OCI-M1 (cell line): Measurements from ENCODE around the gene DENND1B.
A peak's percentile ranks its signal among the peaks of the same experiment; 100 is the strongest.
"Not testable (repeated sequence)": the region's sequence is repeated elsewhere in the genome, so short reads cannot be mapped to it uniquely, and the experiment has no call there.

Source experiments
- DNase-seq: peaks from one replicate; lab custom pipeline; 2025; lab: John Stamatoyannopoulos, UW

DENND1B gene

DNA sequence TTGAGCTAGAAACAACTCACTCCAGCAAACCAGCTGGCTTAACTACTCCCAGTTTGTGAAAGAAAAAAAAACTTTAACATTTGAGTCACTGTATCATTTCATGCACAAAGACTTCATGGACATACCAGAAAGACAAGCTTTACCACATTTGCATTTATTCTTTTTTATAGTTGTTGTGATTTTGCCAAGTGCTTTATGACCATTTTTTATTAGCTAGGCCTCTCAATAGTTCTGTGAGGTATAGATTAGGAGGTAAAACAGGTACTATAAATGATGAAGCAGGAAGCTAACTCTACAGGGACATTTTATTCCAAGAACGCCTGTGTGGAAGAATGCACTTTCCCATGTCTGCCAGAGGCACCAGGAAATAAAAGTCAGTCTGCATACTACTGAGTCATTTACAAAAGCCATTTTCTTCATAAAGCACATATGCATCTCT is 8.2 kb upstream of the DENND1B start:
- DNase-seq: no peak

GRCh38 chr1:197782722-197783360 is 7.6 kb upstream of the DENND1B start:
- DNase-seq: no peak

DNA sequence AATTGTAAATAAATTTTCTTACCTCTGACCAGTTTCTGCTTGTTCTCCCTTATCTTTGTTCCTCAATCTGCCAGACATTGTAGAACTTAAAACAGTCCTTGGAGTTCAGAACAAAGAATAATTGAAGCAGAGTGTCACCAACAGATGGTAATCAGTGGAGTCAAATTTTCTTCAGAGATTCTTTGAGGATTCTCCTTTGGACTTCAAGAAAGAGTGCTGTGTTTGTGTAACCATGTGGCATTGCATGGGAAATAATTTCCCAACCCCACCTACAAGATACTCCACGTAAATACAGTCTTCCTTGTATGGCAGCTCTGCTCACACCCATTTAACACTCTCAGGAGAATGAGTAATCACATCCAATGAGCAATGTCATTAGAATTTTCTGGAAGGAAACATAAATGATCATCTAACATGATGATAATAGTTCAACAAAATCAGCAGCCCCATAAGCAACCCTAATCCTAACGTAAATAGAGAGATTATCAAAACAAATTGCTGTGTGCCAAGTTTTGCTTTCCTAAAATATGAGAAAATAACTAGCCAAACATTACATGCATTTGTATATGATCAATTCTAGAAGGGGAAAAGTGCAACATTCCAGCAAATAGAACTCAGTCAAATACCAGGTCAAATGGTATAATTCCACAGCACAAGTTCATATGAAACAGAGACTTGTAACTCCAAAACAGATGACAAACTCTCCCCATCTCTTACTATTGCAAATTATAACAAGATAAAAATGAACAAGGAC is 6.9 kb upstream of the DENND1B start:
- peak; percentile 68 for DNase-seq

- no peak for DNase-seq
Observed at GRCh38 chr1:197779921-197780320, 4.6 kb upstream of the DENND1B start.

GRCh38 chr1:197778366-197778945 is 3.2 kb upstream of the DENND1B start:
- peak; percentile 62 for DNase-seq

- peak; percentile 75 for DNase-seq
Observed at GRCh38 chr1:197776351-197777105, 1.2 kb upstream of the DENND1B start.

DNA sequence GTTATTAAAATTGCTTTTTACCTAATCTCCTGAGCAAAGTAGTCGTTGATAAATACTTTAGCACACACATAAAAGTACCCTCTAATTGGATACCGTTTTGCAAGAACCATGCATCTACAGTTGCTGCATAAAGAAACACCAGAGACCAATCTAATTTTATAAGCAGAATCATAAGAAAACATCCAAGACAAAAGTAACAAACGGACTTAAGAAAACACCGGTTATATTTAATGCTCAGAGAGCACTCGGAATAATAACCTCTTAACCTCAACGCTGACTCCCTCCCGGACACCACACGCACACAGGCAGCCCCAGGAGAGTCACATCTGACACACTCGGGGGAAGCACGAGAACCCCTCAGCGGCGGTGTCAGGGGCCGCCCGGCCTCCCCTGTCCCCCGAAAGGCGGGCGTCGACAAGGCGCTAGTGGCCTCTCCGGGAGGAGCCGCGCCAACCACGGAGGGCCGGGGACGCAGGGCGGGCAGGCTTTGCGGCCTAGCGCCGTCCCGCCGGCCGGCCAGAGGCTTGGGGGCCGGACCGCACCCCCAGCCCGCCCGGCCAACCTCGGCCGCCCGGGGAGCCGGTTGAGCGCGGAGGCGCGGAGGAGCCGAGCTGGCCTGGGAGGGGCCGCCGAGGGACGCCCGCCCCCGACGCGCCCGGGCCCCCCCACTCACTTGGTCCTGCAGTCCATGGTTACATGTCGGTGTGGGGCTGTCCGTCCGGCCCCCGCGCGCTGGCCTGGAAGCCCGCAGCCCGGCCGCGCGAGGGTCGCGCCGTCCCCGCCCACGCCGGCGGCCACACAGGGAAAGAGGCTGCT is 606 bp downstream of the DENND1B start:
- DNase-seq: peak; percentile 61

- DNase-seq: peak; percentile 56
Observed at GRCh38 chr1:197773856-197774255, 1.4 kb downstream of the DENND1B start.

- no peak for DNase-seq
Observed at GRCh38 chr1:197771904-197772556, 3.2 kb downstream of the DENND1B start.

DNA sequence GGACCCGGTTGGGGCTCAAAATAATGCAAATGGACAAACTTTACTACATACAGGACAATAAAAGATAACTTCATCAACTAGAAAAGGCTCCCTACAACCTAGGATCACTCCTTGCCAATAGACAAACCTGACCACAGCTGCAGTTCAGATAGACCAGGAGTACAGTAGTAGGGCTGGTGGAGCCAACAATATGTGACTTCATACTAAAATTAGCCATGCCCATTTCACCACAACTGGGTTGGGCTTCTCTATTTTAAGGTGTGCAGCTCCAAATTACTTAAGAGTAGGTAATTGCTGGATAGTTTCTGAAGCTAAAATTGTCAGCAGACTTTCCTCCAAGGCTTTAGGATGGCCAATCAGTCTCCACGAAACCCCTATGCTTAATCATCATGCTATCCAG is 3.9 kb downstream of the DENND1B start:
- DNase-seq: no peak

DNA sequence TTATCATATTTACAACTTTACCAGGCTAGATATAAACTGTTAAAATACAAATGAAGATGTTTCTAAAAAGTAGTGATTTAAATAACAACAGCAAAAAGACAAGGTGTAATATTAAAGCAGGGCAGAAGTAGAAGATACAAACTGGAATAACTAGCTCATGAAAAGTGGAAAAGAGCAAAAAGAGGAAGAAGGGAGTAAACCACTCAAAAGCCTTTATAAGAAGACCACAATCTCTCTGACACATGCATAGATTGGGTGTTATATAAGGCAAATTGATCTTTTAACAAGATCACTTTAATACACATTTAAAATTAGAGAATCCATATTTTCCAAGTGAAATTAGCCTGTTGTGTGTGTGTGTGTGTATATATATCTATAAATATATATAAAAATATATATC is 5.0 kb downstream of the DENND1B start:
- DNase-seq: peak; percentile 83

GRCh38 chr1:197769287-197769686 is 6.0 kb downstream of the DENND1B start:
- DNase-seq: no peak

DNA sequence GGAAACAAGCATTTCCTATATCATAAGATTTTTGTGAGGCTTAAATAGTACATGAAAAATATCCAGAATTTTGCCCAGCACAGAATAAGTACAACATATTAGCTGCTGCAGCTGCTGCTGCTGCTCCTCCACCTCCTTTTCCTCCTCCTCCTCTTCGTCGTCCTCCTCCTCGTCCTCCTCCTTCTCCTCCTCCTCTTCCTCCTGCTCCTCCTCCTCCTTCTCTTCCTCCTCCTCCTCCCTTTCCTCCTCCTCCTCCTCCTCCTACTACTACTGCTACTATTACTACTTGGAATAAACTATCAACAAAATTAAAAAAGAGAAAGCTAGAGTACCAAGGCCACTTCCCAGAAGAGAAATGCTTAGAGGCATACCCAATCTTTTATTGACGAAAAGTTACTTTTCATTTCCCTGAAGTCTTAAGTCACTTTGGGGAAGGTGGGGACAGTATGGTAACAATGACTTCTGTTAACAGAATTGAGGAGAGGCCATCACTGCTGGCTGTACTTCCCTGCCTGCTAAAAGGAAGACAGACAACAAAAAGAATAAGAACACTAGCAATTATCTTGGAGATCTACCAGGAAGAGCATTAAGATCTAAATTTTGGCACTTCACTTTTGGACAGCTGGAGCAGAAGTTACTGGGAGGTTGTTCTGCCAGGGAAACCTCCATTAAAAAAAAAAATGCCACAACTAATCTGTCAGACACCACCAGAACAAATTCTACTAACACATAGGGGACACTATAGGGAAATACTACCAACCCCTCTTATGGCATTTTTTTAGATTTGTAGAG is 7.1 kb downstream of the DENND1B start:
- peak; percentile 60 for DNase-seq

DNA sequence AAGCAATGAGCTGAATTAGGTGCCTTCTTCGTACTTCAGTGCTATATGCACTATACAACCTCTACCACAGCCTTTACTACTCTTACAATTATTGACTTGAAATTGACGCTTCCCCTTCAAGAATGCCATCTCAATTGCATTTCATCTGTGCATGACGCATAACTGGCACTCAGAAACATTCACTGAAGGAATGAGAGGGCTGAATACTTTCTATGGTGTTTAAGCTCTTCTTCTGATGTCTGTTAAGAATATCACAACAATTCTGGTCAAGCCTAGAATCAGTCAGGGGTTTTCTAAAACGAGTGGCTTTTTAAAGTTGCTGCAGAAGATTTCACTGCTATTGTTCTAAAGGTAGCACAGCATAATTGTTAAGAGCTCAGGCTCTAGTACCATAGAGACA is 11.5 kb downstream of the DENND1B start:
- DNase-seq: peak; percentile 41

- DNase-seq: no peak
Observed at GRCh38 chr1:197763307-197763706, 12.0 kb downstream of the DENND1B start.

- DNase-seq: peak; percentile 61
Observed at GRCh38 chr1:197761654-197762053, 13.6 kb downstream of the DENND1B start.

- DNase-seq: peak; percentile 37
Observed at GRCh38 chr1:197755553-197755952, 19.7 kb downstream of the DENND1B start.

- not testable (repeated sequence) for DNase-seq
Observed at GRCh38 chr1:197752652-197753164, 22.6 kb downstream of the DENND1B start.

- DNase-seq: no peak
Observed at GRCh38 chr1:197750366-197750765, 24.9 kb downstream of the DENND1B start.

GRCh38 chr1:197745911-197746310 is 29.4 kb downstream of the DENND1B start:
- no peak for DNase-seq
